ENCODE data around the gene CPNE2. TPM values are rescaled to one million over a fixed set of nuclear protein-coding genes. Genes with fewer than 3 reads are reported as not detected.

Gene CPNE2
- total RNA-seq, 5 donors from 2014 or later (not counting 1 experiment from before 2014, with no cell fraction given): 5.5 to 9.3 (median 6.1) TPM

DNA sequence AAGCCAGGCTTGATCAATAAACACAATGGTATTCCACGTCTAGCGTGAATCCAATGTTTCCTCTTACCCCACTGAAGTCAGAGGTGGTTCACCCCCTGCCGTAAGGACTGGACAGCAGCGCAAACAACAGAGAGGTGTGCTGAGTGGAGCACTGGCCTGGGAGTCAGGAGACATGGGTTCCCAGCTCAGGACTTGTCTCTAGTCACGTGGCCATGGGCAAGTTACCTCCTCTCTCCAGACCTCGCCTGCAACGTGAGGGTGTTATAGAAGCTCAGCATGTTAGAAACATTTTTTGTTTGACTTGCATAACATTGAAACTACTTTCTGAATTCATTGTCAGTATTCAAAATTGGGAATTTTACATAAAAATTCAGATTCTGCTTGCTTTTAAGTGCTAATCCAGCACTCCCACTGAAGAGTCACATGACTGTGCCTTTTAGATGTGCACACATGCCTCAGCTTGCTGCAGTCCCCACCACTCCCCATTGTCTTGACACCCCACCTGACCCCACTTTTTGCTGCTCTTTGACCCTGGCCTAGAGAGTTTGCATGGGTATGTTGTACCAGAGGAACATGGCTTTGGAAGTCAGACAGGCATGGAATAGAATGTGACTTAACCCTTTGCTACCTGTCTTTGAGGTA lies 8.8 kb upstream of the CPNE2 start:
- Histone ChIP-seq H3K36me3 (ENCODE audit: control insufficient read depth in 2 of 2, extremely low read depth in 1 of 2, insufficient read depth in 1 of 2, low read length in 1 of 2) (peaks cover 11 to 49% of the 10 kb centered on the region in 2 donors), H3K4me3 (ENCODE audit: control insufficient read depth in 1 of 2, extremely low read depth in 1 of 2, low read length in 1 of 2) (no peak overlapping the region), H3K27ac (ENCODE audit: low read length) (peak overlapping the region; percentile 57), H3K27me3 (replicated peaks in 1 of 2; ENCODE audit: control insufficient read depth in 2 of 2, extremely low read depth in 1 of 2, insufficient read depth in 2 of 2, low read length in 1 of 2) (no peaks in the 10 kb centered on the region), H3K9me3 (no peaks in the 10 kb centered on the region), H3K4me1 (ENCODE audit: control insufficient read depth in 1 of 2, extremely low read depth in 1 of 2, insufficient read depth in 2 of 2, low read length in 2 of 2) (peaks cover 0 to 14% of the 10 kb centered on the region in 2 experiments)
- H3K27me3 Mint-ChIP-seq: no peaks in the 10 kb centered on the region
- no peak overlapping the region for H3K4me3 Mint-ChIP-seq
- peaks cover 15 to 17% (median 16%) of the 10 kb centered on the region in 3 donors for H3K4me1 Mint-ChIP-seq
- DNase-seq (no peak), ATAC-seq (replicated peaks in 1 of 4) (peak in 1 of 4 experiments; percentile 32)
- peak overlapping the region; percentile 55 to 83 for H3K27ac Mint-ChIP-seq
- ChIA-PET POLR2A (interaction anchor here (0.6 kb wide), 2 partner anchors 10 to 71 kb away, joined by 3 to 4 read pairs; no protein-coding TSS in a partner anchor), CTCF (interaction anchor here (0.6 to 1.4 kb wide), 13 partner anchors 9 to 92 kb away, joined by 3 to 9 read pairs (median 3); partner anchors contain the start of gene CPNE2 (in 2 of the 2))
- 80% methylated on average over 1 of the region's 7 CpGs for WGBS (ENCODE audit: insufficient coverage)
- no peaks in the 10 kb centered on the region for H3K9me3 Mint-ChIP-seq
- H3K36me3 Mint-ChIP-seq: peaks cover 14% of the 10 kb centered on the region

DNA sequence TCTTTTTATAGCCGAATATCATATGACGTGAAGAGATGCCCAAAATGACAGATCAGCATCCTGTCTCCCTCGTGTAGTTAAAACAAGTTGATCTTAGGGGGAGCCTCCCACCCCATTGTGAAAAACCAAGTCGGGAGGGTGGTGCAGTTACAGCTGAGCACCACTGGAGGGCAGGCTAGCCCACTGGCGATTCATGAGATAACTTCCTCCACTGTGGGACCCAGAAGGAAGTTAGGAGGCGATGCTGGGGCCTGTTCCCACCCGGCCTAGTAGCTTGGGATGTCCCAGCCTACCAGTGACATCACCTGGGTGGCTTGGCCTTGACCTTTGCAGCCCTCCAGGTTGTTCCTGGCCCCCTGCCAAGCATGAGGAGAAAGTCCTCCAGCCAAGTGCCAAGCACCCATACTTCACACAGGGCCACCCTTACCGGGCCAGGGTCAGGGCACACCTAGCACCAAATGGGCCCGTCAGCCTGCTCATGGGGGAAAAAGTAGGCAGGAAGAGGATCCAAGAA lies 8.1 kb upstream of the CPNE2 start:
- DNase-seq (peak; percentile 60 to 91 (median 73)), ATAC-seq (replicated peaks in 1 of 4) (peak; percentile 80 to 86 (median 86))
- H3K36me3 ChIP-seq (ENCODE audit: control insufficient read depth in 2 of 2, extremely low read depth in 1 of 2, insufficient read depth in 1 of 2, low read length in 1 of 2): peaks cover 6 to 42% of the 10 kb centered on the region in 2 donors
- Mint-ChIP-seq H3K27ac (peak overlapping the region; percentile 55 to 83), H3K4me1 (peaks cover 15 to 17% (median 16%) of the 10 kb centered on the region in 3 donors), H3K9me3 (no peaks in the 10 kb centered on the region), H3K4me3 (no peak overlapping the region), H3K36me3 (peaks cover 13% of the 10 kb centered on the region), H3K27me3 (no peaks in the 10 kb centered on the region)
- no peak overlapping the region for H3K4me3 ChIP-seq (ENCODE audit: control insufficient read depth in 1 of 2, extremely low read depth in 1 of 2, low read length in 1 of 2)
- H3K27ac ChIP-seq (ENCODE audit: low read length): peak overlapping the region; percentile 57
- no peaks in the 10 kb centered on the region for H3K9me3 ChIP-seq
- CTCF ChIA-PET: interaction anchor here (0.5 to 1.4 kb wide), 13 partner anchors 8 to 102 kb away, joined by 3 to 9 read pairs (median 3); partner anchors contain the start of genes CPNE2 (in 2 of the 2), PSME3IP1 (in 1 of the 2) and RSPRY1 (in 1 of the 2)
- POLR2A ChIA-PET: interaction anchor here in 1 of 2 donors (0.5 to 0.6 kb wide), 2 partner anchors 80 to 593 kb away, joined by 3 to 4 read pairs; no protein-coding TSS in a partner anchor
- 13% methylated on average over 4 of the region's 9 CpGs for WGBS (ENCODE audit: insufficient coverage)
- H3K4me1 ChIP-seq (ENCODE audit: control insufficient read depth in 1 of 2, extremely low read depth in 1 of 2, insufficient read depth in 2 of 2, low read length in 2 of 2): peaks cover 0 to 14% of the 10 kb centered on the region in 2 experiments
- no peaks in the 10 kb centered on the region for H3K27me3 ChIP-seq (replicated peaks in 1 of 2; ENCODE audit: control insufficient read depth in 2 of 2, extremely low read depth in 1 of 2, insufficient read depth in 2 of 2, low read length in 1 of 2)

DNA sequence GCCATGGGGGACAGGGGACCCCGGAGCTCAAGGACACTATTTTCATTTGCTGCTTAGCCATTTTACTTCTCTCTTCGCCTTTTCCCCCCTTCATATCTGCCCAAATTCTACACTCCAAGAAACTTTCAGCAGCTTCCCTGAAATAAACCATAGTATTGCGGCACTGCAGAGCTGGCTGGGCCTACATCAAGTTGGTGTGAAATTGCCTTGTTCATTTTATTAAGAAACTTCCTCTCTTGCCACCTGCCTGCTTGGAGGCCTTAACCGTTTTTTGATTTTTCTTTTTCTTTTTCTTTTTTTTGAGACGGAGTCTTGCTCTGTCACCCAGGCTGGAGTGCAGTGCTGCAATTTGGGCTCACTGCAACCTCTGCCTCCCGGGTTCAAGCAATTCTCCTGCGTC lies 7.4 kb upstream of the CPNE2 start:
- ChIA-PET CTCF (interaction anchor here (0.5 to 1.1 kb wide), 3 partner anchors 13 to 101 kb away, joined by 3 to 6 read pairs (median 3); partner anchors contain the start of genes PSME3IP1 (in 1 of the 2) and RSPRY1 (in 1 of the 2)), POLR2A (interaction anchor here in 1 of 2 donors (0.5 kb wide), 2 partner anchors 9 to 80 kb away, joined by 3 to 6 read pairs; no protein-coding TSS in a partner anchor)
- Mint-ChIP-seq H3K27ac (peak overlapping the region; percentile 59 to 82), H3K27me3 (no peaks in the 10 kb centered on the region), H3K4me1 (peaks cover 15 to 17% (median 16%) of the 10 kb centered on the region in 3 donors), H3K36me3 (peaks cover 7% of the 10 kb centered on the region), H3K9me3 (no peaks in the 10 kb centered on the region), H3K4me3 (no peak overlapping the region)
- H3K27me3 ChIP-seq (replicated peaks in 1 of 2; ENCODE audit: control insufficient read depth in 2 of 2, extremely low read depth in 1 of 2, insufficient read depth in 2 of 2, low read length in 1 of 2): no peaks in the 10 kb centered on the region
- H3K4me3 ChIP-seq (ENCODE audit: control insufficient read depth in 1 of 2, extremely low read depth in 1 of 2, low read length in 1 of 2): no peak overlapping the region
- WGBS (ENCODE audit: insufficient coverage): 96% methylated on average over 4 of the region's 7 CpGs
- no peak overlapping the region for H3K27ac ChIP-seq (ENCODE audit: low read length)
- H3K36me3 ChIP-seq (ENCODE audit: control insufficient read depth in 2 of 2, extremely low read depth in 1 of 2, insufficient read depth in 1 of 2, low read length in 1 of 2): peaks cover 6 to 35% of the 10 kb centered on the region in 2 donors
- DNase-seq (no peak), ATAC-seq (replicated peaks in 1 of 4) (no peak)
- H3K4me1 ChIP-seq (ENCODE audit: control insufficient read depth in 1 of 2, extremely low read depth in 1 of 2, insufficient read depth in 2 of 2, low read length in 2 of 2): peaks cover 0 to 14% of the 10 kb centered on the region in 2 experiments
- no peaks in the 10 kb centered on the region for H3K9me3 ChIP-seq

DNA sequence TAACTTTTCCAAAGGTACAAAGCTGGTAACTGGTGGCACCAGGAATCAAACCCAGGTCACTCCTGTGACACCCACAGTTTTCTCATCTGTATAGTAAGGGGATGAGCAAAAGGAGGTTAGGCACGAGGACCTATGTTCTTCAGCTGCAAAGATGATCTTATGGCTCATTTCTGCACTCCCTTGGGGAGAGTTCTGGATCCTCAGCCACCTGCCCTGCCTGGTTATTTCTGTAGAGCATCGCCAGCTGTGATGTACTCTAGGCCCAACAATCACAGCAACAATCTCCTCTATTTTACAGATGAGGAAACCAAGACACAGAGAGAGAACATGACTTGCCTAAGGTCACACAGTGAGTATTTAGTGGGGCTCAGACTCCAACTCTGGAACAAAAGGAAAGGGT lies 5.4 kb upstream of the CPNE2 start:
- no peak overlapping the region for H3K4me3 ChIP-seq (ENCODE audit: control insufficient read depth in 1 of 2, extremely low read depth in 1 of 2, low read length in 1 of 2)
- H3K27ac ChIP-seq (ENCODE audit: low read length): no peak overlapping the region
- ChIA-PET POLR2A (no interaction called here), CTCF (interaction anchor here in 1 of 2 donors (0.5 to 0.6 kb wide), 2 partner anchors 120 to 123 kb away, joined by 3 to 4 read pairs; no protein-coding TSS in a partner anchor)
- H3K9me3 ChIP-seq: no peaks in the 10 kb centered on the region
- H3K9me3 Mint-ChIP-seq: no peaks in the 10 kb centered on the region
- peaks cover 22 to 26% (median 23%) of the 10 kb centered on the region in 3 donors for H3K4me1 Mint-ChIP-seq
- peaks cover 0 to 7% of the 10 kb centered on the region in 2 experiments for H3K27me3 ChIP-seq (replicated peaks in 1 of 2; ENCODE audit: control insufficient read depth in 2 of 2, extremely low read depth in 1 of 2, insufficient read depth in 2 of 2, low read length in 1 of 2)
- peaks cover 0 to 4% of the 10 kb centered on the region in 2 donors for H3K27me3 Mint-ChIP-seq
- WGBS (ENCODE audit: insufficient coverage): no CpG with 5 or more reads among the region's 2 CpGs
- DNase-seq: no peak
- H3K36me3 ChIP-seq (ENCODE audit: control insufficient read depth in 2 of 2, extremely low read depth in 1 of 2, insufficient read depth in 1 of 2, low read length in 1 of 2): peaks cover 0 to 18% of the 10 kb centered on the region in 2 donors
- H3K27ac Mint-ChIP-seq: no peak overlapping the region
- H3K4me3 Mint-ChIP-seq: no peak overlapping the region
- no peak for ATAC-seq (replicated peaks in 1 of 4)
- H3K4me1 ChIP-seq (ENCODE audit: control insufficient read depth in 1 of 2, extremely low read depth in 1 of 2, insufficient read depth in 2 of 2, low read length in 2 of 2): peaks cover 1 to 21% of the 10 kb centered on the region in 2 experiments
- H3K36me3 Mint-ChIP-seq: peaks cover 2% of the 10 kb centered on the region

DNA sequence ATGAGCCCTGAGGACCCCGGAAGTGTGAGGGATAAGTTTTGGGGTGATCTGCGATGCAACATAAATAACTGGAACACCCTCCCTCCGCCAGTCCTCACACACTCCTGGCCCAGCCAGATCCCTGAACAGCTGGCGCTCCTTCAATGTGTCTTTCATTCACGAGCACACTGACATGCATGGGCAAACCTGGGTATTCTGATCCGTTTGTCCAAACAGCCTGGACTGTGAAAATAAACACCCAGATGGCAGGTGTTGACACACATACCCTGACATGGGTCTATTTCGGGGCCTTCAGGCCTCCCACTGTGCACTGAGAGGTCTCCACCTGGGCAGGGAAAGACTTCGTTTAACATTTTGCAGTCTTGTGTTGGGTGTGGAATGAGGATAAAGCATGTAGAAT lies 3.0 kb upstream of the CPNE2 start:
- peaks cover 0 to 7% of the 10 kb centered on the region in 2 donors for H3K27me3 Mint-ChIP-seq
- DNase-seq (no peak), ATAC-seq (replicated peaks in 1 of 4) (no peak)
- Histone ChIP-seq H3K4me3 (ENCODE audit: control insufficient read depth in 1 of 2, extremely low read depth in 1 of 2, low read length in 1 of 2) (no peak overlapping the region), H3K36me3 (ENCODE audit: control insufficient read depth in 2 of 2, extremely low read depth in 1 of 2, insufficient read depth in 1 of 2, low read length in 1 of 2) (no peaks in the 10 kb centered on the region), H3K27ac (ENCODE audit: low read length) (no peak overlapping the region), H3K4me1 (ENCODE audit: control insufficient read depth in 1 of 2, extremely low read depth in 1 of 2, insufficient read depth in 2 of 2, low read length in 2 of 2) (peaks cover 2 to 30% of the 10 kb centered on the region in 2 experiments), H3K9me3 (no peaks in the 10 kb centered on the region), H3K27me3 (replicated peaks in 1 of 2; ENCODE audit: control insufficient read depth in 2 of 2, extremely low read depth in 1 of 2, insufficient read depth in 2 of 2, low read length in 1 of 2) (peaks cover 0 to 20% of the 10 kb centered on the region in 2 experiments)
- no peak overlapping the region for H3K27ac Mint-ChIP-seq
- H3K9me3 Mint-ChIP-seq: no peaks in the 10 kb centered on the region
- H3K36me3 Mint-ChIP-seq: no peaks in the 10 kb centered on the region
- H3K4me3 Mint-ChIP-seq: no peak overlapping the region
- ChIA-PET CTCF (interaction anchor here in 1 of 2 donors (0.6 to 0.7 kb wide), 2 partner anchors 82 to 94 kb away, joined by 3 read pairs; no protein-coding TSS in a partner anchor), POLR2A (no interaction called here)
- 90% methylated on average over 4 of the region's 8 CpGs for WGBS (ENCODE audit: insufficient coverage)
- peaks cover 18 to 22% (median 21%) of the 10 kb centered on the region in 3 donors for H3K4me1 Mint-ChIP-seq

Measured in T-cell (primary cell).